ENCODE data around the gene HCN2. TPM values are rescaled to one million over a fixed set of nuclear protein-coding genes. Genes with fewer than 3 reads are reported as not detected.

Gene HCN2
- total and polyA plus RNA-seq, 2 of the 13 experiments (the other 11 are each of a cell fraction or from before 2014, with no cell fraction given) = 0.01 TPM; not detected in 1

DNA sequence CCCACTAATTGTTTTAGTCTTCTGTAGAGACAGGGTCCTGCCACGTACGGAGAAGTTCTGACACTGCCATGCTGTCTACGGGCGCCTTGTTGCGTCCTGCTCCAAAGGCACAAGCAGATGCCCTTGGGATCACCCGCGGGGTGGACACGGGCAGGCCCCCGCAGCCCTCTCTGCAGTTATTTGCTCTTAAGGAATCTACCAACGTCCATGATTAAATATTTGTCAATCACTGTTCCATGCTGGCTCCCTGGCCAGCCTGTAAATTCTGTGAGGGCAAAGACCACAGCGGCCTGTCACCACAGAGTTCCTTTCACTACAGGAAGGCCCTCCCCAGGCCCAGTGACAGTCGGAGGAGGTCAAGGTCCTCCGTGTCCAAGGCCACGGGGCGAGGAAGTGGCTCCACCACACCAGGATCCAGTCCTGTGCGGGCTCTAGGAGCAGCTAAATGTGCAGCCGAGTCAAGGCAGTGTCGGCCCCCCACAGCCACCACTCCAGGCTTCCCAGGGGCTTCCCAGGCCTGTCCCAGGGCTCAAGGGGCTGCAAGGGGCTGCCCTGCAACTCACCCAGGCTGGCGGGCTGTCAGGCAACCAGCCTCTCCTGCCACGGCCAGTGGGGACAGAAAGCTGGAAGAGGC, 71.2 kb downstream of the HCN2 start (continued):
- no peak for TF ChIP-seq ZNF251 (CRISPR knock-in tag; IDR thresholded peaks at IDR 0.05)
- TF ChIP-seq KDM5A (IDR thresholded peaks at IDR 0.05; ENCODE audit: borderline replicate concordance, low read length) = no peak; the same call in 1 of the 2 replicates
- no peak for TF ChIP-seq SNRNP70 (IDR thresholded peaks at IDR 0.05; ENCODE audit: low read depth, low read length)
- no peak for TF ChIP-seq HNRNPUL1 (IDR thresholded peaks at IDR 0.05; ENCODE audit: low read depth, low read length)
- no peak for TF ChIP-seq ZNF530 (CRISPR knock-in tag; IDR thresholded peaks at IDR 0.05; ENCODE audit: low read depth)
- no peak for TF ChIP-seq CCDC6 (CRISPR knock-in tag; IDR thresholded peaks at IDR 0.05)
- peak; percentile 88 for TF ChIP-seq NCOR1 (IDR thresholded peaks at IDR 0.05; ENCODE audit: borderline replicate concordance, low read length)
- no peak for TF ChIP-seq SMYD3 (CRISPR knock-in tag; IDR thresholded peaks at IDR 0.05)
- 0 out of 2 replicates have a peak, but pooled peaks have one; percentile 27 for TF ChIP-seq CREB1 (IDR thresholded peaks at IDR 0.05)
- TF ChIP-seq CREB1 (CRISPR knock-in tag; IDR thresholded peaks at IDR 0.05) = no peak
- 0 out of 2 replicates have a peak, but pooled peaks have one; percentile 61 for TF ChIP-seq ZNF772 (CRISPR knock-in tag; IDR thresholded peaks at IDR 0.05)
- TF ChIP-seq, protein P1, sequence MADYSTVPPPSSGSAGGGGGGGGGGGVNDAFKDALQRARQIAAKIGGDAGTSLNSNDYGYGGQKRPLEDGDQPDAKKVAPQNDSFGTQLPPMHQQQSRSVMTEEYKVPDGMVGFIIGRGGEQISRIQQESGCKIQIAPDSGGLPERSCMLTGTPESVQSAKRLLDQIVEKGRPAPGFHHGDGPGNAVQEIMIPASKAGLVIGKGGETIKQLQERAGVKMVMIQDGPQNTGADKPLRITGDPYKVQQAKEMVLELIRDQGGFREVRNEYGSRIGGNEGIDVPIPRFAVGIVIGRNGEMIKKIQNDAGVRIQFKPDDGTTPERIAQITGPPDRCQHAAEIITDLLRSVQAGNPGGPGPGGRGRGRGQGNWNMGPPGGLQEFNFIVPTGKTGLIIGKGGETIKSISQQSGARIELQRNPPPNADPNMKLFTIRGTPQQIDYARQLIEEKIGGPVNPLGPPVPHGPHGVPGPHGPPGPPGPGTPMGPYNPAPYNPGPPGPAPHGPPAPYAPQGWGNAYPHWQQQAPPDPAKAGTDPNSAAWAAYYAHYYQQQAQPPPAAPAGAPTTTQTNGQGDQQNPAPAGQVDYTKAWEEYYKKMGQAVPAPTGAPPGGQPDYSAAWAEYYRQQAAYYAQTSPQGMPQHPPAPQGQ (CRISPR knock-in tag; IDR thresholded peaks at IDR 0.05; ENCODE audit: borderline replicate concordance) = no peak
- TF ChIP-seq EED (CRISPR knock-in tag; IDR thresholded peaks at IDR 0.05) = peak; percentile 5; the same call in 1 of the 2 replicates
- no peak for TF ChIP-seq SCMH1 (CRISPR knock-in tag; IDR thresholded peaks at IDR 0.05; ENCODE audit: borderline replicate concordance)
- no peak for TF ChIP-seq ZNF180 (CRISPR knock-in tag; IDR thresholded peaks at IDR 0.05; ENCODE audit: borderline replicate concordance, low read depth)
- peak; percentile 81 for TF ChIP-seq GABPB1 (CRISPR knock-in tag; IDR thresholded peaks at IDR 0.05)
- 0 out of 2 replicates have a peak, but pooled peaks have one; percentile 35 for TF ChIP-seq FOXK2 (IDR thresholded peaks at IDR 0.05)
- no peak for TF ChIP-seq ZNF24 (IDR thresholded peaks at IDR 0.05)
- TF ChIP-seq STAT5B (CRISPR knock-in tag; IDR thresholded peaks at IDR 0.05) = no peak
- TF ChIP-seq ERF (CRISPR knock-in tag; IDR thresholded peaks at IDR 0.05) = peak; percentile 96
- peak; percentile 93 for TF ChIP-seq ZNF430 (CRISPR knock-in tag; IDR thresholded peaks at IDR 0.05)
- TF ChIP-seq, protein P2, sequence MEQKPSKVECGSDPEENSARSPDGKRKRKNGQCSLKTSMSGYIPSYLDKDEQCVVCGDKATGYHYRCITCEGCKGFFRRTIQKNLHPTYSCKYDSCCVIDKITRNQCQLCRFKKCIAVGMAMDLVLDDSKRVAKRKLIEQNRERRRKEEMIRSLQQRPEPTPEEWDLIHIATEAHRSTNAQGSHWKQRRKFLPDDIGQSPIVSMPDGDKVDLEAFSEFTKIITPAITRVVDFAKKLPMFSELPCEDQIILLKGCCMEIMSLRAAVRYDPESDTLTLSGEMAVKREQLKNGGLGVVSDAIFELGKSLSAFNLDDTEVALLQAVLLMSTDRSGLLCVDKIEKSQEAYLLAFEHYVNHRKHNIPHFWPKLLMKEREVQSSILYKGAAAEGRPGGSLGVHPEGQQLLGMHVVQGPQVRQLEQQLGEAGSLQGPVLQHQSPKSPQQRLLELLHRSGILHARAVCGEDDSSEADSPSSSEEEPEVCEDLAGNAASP (CRISPR knock-in tag; IDR thresholded peaks at IDR 0.05; ENCODE audit: borderline replicate concordance) = peak; percentile 91; the same call in 1 of the 2 replicates
- no peak; the same call in 1 of the 2 replicates for TF ChIP-seq ZZZ3 (CRISPR knock-in tag; IDR thresholded peaks at IDR 0.05; ENCODE audit: borderline replicate concordance)
- 0 out of 2 replicates have a peak, but pooled peaks have one; percentile 66 for TF ChIP-seq ZNF841 (CRISPR knock-in tag; IDR thresholded peaks at IDR 0.05; ENCODE audit: borderline replicate concordance)
- TF ChIP-seq ISX (CRISPR knock-in tag; conservative IDR thresholded peaks at IDR 0.05) = no peak
- TF ChIP-seq, protein P3, sequence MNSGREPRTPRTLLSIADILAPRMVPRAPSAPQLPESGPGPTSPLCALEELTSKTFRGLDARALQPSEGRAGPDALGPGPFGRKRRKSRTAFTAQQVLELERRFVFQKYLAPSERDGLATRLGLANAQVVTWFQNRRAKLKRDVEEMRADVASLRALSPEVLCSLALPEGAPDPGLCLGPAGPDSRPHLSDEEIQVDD (CRISPR knock-in tag; IDR thresholded peaks at IDR 0.05; ENCODE audit: borderline replicate concordance) = no peak
- peak; percentile 70 for TF ChIP-seq KMT2A (CRISPR knock-in tag; IDR thresholded peaks at IDR 0.05)
- TF ChIP-seq ZNF343 (CRISPR knock-in tag; IDR thresholded peaks at IDR 0.05) = 0 out of 2 replicates have a peak, but pooled peaks have one; percentile 27
- TF ChIP-seq KLF13 (CRISPR knock-in tag; IDR thresholded peaks at IDR 0.05) = no peak
- TF ChIP-seq EZH2 (conservative IDR thresholded peaks at IDR 0.05; ENCODE audit: low read depth, low read length) = no peak

Measured in HepG2 (cell line).